Anterior cingulate cortex (tissue), 58 donors: Measurements from ENCODE around the gene PNMA6A.
"Not testable (repeated sequence)": the region's sequence is repeated elsewhere in the genome, so short reads cannot be mapped to it uniquely, and the experiment has no call there.

ENCODE experiments used
- DNase-seq, 58 donors: peaks; one replicate each; lab custom pipeline; 2025; lab: John Stamatoyannopoulos, UW

PNMA6A gene

DNA sequence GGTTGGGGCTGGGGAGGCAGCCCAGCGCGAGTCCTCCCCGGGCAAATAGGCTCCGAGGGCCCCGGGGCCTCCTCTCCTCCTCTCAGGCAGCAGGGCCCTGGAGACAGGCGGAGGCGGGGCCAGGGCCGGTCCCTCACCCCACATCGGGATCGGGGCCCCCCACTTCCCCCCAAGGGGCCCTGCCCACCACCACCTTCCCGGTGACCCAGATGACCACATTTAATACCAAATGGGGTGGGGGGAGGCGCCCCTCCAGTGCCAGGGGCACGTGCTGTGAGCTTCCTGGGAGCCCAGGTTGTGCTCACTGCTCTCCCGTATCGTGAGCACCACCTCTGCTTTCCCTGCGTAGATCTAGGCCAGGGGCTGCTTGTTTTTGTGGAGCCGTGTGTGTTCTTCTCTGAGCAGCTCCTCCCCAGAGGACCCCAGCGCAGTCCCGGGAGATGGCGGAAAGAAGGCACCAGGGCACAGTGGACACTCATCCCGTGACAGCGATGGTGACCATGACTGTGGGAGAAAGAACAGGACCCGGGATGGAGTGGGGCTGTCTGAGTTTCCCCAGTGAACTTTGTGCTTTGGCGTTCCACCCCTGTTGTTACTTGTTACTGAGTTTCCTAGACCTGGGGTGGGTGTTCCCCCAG, 2.1 kb downstream of the PNMA6A start:
- DNase-seq: no peak

DNA sequence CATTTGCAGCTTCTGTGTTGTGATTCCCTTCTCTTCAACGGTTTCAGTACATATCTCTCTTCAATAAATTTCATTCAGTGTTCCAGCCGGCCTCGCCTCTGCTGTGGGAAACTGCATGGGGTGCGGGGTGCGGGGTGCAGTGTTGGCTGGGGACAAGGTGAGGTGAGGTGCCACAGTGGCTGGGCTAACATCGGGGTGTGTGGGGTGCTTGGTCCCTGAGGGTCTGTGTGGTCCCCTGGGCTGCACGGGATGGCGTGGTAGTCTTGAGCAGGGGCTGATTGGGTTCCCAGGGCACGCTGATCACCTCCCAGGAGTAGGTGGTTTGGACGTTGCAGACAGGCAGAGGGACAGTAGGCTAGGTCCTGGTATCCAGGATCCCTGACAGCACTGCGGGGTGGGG, 2.7 kb downstream of the PNMA6A start:
- DNase-seq: no peak

DNA sequence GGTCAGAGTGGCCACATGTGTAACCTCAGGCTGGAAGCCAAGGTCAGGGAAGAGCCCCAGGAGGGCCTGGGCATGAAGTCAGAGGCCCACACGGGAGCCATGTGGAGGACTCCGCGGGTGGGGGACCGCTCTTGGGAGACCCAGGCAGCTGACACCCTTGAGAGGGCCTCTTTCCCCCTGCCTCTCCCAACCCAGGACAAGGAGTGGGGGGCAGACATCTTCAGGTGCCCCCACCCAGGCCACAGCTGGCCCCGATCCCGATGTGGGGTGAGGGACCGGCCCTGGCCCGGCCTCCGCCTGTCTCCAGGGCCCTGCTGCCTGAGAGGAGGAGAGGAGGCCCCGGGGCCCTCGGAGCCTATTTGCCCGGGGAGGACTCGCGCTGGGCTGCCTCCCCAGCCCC, 3.1 kb downstream of the PNMA6A start:
- no peak for DNase-seq

DNA sequence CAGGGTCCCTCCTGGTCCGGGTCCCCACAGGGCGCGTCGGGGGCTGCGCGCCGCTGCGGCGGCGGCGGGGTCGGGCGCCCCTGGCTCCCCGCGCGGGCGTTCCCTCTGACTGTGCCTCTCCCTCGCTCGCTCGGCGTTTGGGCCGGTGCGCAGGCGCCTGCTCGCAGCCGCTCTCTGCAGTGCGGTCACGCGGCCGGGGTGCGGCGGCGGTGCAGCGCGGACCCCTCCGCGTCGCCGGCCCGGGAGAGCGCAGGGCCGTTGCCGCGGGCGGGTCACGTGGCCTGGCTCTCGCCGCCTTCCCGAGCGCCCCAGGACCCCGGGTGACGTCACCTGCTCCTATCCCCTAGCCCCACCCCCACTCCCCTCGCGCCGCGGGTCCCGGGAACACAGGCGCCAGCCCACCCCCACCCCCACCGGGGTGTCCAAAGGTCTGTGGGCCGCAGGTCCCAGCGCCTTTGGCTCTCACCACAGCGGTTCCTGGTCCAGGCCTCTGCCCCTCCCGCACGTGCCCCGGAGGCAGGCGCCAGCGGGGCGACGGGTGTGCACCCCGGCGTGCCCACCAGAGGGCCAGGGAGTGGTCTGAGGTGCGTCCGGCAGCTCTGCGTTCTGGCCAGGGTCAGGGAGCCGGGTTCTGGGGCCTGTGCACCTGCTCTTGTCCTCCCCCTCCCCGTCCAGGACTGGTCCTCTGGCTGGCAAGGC, 5.3 kb downstream of the PNMA6A start:
- not testable (repeated sequence) for DNase-seq

DNA sequence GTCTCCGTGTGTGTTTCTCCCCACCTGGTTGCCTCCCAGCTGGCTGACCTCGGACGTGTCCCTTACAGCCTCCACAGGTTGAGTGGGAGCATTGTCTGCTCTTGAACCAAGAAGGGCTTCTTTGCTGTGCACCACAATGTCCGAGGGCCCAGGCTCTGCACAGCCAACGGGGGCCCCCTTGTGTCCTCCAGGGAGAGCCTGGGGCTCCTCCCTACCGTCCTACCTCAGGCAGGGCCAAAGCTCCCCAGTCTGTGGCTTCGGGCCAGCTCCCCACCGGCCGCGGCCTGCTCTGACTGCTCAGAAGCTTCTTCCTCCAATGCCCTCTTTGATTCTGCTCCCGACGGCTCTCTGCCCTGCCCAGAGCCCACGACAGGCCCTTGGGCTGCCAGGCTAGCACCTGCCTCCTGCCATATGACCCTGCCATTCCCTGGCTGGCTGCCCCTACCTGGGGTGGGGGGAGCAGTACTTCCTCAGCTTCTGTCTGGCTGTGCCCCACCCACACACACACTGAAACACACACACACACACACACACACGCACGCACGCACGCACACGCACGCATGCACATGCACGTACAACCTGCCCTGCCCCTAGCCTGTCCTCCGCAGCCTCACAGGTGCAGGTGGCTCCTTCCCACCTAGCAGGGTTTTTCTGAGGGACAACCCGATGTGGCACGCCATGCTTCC, 11.1 kb downstream of the PNMA6A start:
- not testable (repeated sequence) for DNase-seq

DNA sequence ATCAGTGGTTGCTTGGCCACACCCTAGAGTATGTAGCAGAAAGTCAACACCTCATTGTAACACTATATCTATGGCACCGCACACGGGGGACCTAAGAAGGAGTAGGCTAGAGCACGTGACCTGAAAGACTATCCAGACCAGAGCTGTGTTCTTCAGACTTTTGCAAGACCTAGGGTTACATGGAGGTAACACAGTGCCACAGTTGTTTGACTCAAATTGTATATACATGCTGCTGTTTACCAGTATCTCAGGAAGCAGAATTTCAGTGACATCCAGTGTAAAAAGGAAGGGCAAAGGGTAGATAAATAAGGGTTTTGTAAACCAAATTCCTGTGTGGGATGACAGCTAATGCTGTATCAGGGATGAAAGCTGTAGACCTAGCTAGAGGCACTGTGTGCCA, 30.2 kb downstream of the PNMA6A start:
- no peak for DNase-seq

DNA sequence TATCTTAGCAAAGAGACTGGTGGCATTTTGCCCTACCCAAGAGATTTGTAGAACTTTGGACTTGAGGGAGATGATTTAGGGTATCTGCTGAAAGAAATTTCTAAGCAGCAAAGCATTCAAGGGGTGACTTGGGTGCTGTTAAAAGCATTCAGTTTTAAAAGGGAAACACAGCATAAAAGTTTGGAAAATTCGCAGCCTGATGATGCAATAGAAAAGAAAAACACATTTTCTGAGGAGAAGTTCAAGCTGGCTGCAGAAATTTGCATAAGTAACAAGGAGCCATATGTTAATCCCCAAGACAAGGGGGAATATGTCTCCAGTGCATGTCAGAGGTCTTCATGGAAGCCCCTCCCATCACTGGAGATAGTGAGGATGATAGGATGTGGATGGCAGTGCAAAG, 32.7 kb downstream of the PNMA6A start:
- DNase-seq: not testable (repeated sequence)

DNA sequence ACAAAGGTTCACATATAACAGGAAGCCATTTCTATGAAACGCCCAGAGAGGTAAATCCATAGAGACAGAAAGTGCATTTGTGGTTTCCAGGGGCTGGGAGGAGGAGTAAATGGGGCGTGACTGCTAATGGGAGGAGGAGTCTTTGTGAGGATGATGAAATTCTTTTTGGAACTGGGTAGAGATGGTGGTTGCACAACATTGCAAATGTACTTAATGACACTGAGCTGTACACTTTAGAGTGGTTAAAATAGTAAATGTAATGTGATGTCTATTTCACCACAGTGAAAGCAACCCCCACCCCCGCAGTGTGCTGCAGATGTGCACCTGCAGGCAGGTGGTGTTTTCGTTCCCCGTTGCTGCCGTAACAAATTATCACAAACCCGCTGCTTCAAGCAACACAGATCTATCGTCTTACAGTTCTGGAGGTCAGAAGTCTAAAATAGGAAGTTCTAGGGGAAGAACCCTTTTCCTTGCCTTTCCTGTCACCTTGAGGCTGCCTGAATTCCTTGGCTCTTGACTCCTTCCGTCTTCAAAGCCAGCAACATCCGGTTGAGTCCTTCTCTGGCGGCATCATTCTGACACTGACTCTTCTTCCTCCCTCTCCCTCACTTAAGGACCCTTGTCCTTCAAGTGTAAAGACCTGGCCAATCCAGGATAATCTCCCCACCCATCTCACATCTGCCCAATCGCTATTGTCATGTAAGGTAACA, 34.0 kb downstream of the PNMA6A start:
- not testable (repeated sequence) for DNase-seq

DNA sequence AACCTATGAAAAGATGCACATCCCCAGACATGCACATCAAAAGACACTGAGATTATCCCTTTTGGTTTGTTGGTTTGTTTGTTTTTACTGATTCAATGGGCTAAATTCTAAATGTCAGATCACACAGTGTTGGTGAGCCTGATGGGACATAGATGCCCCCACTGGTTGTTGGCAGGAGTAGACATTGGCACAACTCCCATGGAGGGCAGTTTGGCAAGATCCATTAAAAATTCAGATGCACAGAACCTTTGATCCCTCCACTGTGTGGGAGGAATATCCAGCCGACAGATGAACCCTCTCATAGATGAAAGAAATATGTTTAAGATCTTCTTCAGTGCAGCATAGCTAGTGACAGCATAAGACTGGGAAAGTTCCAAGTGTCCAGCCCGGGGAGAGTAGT, 38.5 kb downstream of the PNMA6A start:
- not testable (repeated sequence) for DNase-seq

DNA sequence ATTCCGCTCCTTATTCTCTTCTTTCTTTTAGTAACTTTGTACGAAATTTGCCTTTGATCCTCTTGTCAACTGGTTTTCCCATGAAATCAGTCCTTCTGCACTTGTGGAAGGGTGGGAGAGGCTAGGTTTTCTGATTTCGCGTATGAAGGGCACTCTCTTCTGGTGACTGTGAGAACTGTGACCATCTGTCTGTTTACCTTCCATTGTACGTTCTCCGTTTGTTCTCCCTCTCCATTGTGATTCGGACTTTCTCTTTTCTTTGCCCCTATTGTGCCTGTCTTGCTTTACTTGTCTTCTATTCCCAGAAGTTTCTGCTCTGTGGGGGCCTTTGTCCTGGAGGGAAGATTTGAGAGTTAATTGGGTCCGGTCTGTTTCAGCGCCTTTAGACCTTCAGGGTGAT, 41.6 kb downstream of the PNMA6A start:
- not testable (repeated sequence) for DNase-seq

DNA sequence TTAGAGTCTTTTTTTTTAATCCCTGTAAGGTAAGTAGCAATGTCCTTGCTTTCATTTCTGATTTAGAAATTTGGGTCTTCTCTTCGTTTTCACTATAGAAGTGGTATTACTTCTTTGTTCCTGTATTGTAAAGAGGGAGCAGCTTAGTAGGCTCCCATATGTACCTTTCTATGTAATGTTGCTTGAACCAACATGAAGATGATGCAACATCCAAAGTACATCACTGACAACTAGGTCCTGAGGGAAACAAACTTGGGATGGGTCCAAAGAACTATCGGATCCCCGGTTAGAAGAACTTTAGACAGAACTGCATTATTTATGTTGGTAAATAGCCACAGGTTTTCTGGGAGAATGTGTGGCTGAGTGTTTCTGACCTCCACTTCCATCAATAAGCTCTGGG, 45.5 kb downstream of the PNMA6A start:
- not testable (repeated sequence) for DNase-seq

DNA sequence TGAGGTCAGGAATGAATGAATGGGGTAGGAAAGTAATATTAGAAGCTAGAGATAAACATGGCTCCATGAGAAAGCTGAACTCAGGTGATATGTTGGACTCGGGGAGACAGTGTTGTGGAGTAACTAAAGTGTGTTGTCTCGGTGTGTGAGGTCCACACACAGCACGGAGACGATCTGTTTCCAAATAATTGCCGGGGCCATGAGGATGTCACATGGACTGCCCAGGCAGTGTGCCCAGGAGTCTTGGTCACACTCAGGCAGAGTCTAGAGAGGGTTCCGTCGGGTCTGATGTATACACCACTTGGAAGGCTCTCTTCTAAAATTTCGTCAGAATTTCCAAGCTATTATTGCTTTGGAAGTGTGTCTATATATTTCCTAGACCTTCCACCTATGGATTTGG, 48.0 kb downstream of the PNMA6A start:
- not testable (repeated sequence) for DNase-seq

DNA sequence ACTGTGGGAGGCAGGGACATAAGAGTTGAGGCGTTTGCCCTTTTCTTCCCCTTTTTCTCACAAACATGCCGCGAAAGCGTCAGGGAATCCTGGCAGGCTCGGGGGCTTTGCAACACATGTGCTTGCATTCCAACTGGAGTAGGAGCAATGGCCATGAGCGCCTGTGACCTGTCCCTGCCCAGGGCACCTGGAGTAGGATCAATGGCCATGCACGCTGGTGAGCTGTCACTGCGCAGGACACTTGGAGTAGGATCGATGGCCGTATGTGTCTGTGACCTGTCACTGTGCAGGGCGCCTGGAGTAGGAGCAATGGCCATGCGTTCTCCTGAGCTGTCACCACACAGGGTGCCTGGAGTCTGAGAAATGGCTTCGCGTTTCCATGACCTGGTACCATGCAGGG, 51.2 kb downstream of the PNMA6A start:
- not testable (repeated sequence) for DNase-seq
